ENCODE results near the gene NBEAL2. TPM values are rescaled to one million over a fixed set of nuclear protein-coding genes. Genes with fewer than 3 reads are reported as not detected.
A peak's percentile ranks its signal among the peaks of the same experiment; 100 is the strongest.

The NBEAL2 gene
- total RNA-seq, 1 donor from 2014 or later, result 14.8 TPM

- H3K36me3 ChIP-seq (ENCODE audit: insufficient read depth, low read length), result no peaks in the 10 kb centered on the region
- H3K9me3 ChIP-seq (ENCODE audit: insufficient read depth, low read depth, low read length), result no peaks in the 10 kb centered on the region
- H3K36me3 Mint-ChIP-seq (ENCODE audit: low read depth, unreplicated experiment), result peaks cover 11% of the 10 kb centered on the region
- H3K27ac Mint-ChIP-seq (ENCODE audit: unreplicated experiment), result no peak overlapping the region
- H3K9me3 Mint-ChIP-seq (ENCODE audit: unreplicated experiment), result peaks cover 2% of the 10 kb centered on the region
- H3K4me2 ChIP-seq (ENCODE audit: low read length), result no peak overlapping the region
- no peak overlapping the region for H3K9ac ChIP-seq (ENCODE audit: low read length)
- no peak for FAIRE-seq
- no peaks in the 10 kb centered on the region for H4K20me1 ChIP-seq (ENCODE audit: insufficient read depth, low read length)
- H3K27ac ChIP-seq (ENCODE audit: low read depth, low read length), result no peak overlapping the region
- H2AFZ ChIP-seq (ENCODE audit: low read depth, low read length), result no peak overlapping the region
- H3K27me3 ChIP-seq (ENCODE audit: insufficient read depth, low read length), result no peaks in the 10 kb centered on the region
- no peaks in the 10 kb centered on the region for H3K79me2 ChIP-seq (ENCODE audit: insufficient read depth, low read length)
- no peak overlapping the region for H3K4me3 ChIP-seq (ENCODE audit: insufficient read depth, low read depth, low read length)
- DNase-seq (ENCODE audit: low read depth), result no peak
- TF ChIP-seq EZH2 (IDR thresholded peaks at IDR 0.05; ENCODE audit: insufficient read depth, low read length), result no peak
- no peak for TF ChIP-seq CTCF (IDR thresholded peaks at IDR 0.05; ENCODE audit: insufficient read depth, low read depth, low read length)
- H3K4me1 Mint-ChIP-seq (ENCODE audit: low read depth, unreplicated experiment), result no peaks in the 10 kb centered on the region
- peaks cover 4% of the 10 kb centered on the region for H3K4me1 ChIP-seq (ENCODE audit: insufficient read depth, low read length)
- peaks cover 7% of the 10 kb centered on the region for H3K27me3 Mint-ChIP-seq (ENCODE audit: low read depth, unreplicated experiment)
- no peak overlapping the region for H3K4me3 Mint-ChIP-seq (ENCODE audit: unreplicated experiment)
Measured at GRCh38 chr3:46987319-46987742, 7.9 kb downstream of the NBEAL2 start.

- H3K27ac ChIP-seq (ENCODE audit: low read depth, low read length), result no peak overlapping the region
- FAIRE-seq (no peak), DNase-seq (ENCODE audit: low read depth) (no peak)
- peaks cover 2% of the 10 kb centered on the region for H3K9me3 Mint-ChIP-seq (ENCODE audit: unreplicated experiment)
- H3K36me3 Mint-ChIP-seq (ENCODE audit: low read depth, unreplicated experiment), result peaks cover 9% of the 10 kb centered on the region
- H3K9me3 ChIP-seq (ENCODE audit: insufficient read depth, low read depth, low read length), result no peaks in the 10 kb centered on the region
- TF ChIP-seq CTCF (IDR thresholded peaks at IDR 0.05; ENCODE audit: insufficient read depth, low read depth, low read length), result no peak
- H4K20me1 ChIP-seq (ENCODE audit: insufficient read depth, low read length), result no peaks in the 10 kb centered on the region
- H3K79me2 ChIP-seq (ENCODE audit: insufficient read depth, low read length), result no peaks in the 10 kb centered on the region
- H3K27ac Mint-ChIP-seq (ENCODE audit: unreplicated experiment), result no peak overlapping the region
- H3K4me3 Mint-ChIP-seq (ENCODE audit: unreplicated experiment), result no peak overlapping the region
- peak overlapping the region; percentile 52 for H2AFZ ChIP-seq (ENCODE audit: low read depth, low read length)
- H3K4me1 Mint-ChIP-seq (ENCODE audit: low read depth, unreplicated experiment), result no peaks in the 10 kb centered on the region
- no peak overlapping the region for H3K4me3 ChIP-seq (ENCODE audit: insufficient read depth, low read depth, low read length)
- H3K36me3 ChIP-seq (ENCODE audit: insufficient read depth, low read length), result no peaks in the 10 kb centered on the region
- H3K4me2 ChIP-seq (ENCODE audit: low read length), result peak overlapping the region; percentile 22
- H3K4me1 ChIP-seq (ENCODE audit: insufficient read depth, low read length), result peaks cover 4% of the 10 kb centered on the region
- H3K27me3 Mint-ChIP-seq (ENCODE audit: low read depth, unreplicated experiment), result peaks cover 4% of the 10 kb centered on the region
- H3K27me3 ChIP-seq (ENCODE audit: insufficient read depth, low read length), result no peaks in the 10 kb centered on the region
- no peak overlapping the region for H3K9ac ChIP-seq (ENCODE audit: low read length)
Measured at GRCh38 chr3:46987743-46988401, 8.4 kb downstream of the NBEAL2 start.

GRCh38 chr3:46988616-46989015 is 9.2 kb downstream of the NBEAL2 start:
- H3K27ac ChIP-seq (ENCODE audit: low read depth, low read length), result no peak overlapping the region

More at GRCh38 chr3:46988616-46989015, 9.2 kb downstream of the NBEAL2 start:
- FAIRE-seq, result no peak
- no peaks in the 10 kb centered on the region for H3K36me3 ChIP-seq (ENCODE audit: insufficient read depth, low read length)
- H3K9me3 Mint-ChIP-seq (ENCODE audit: unreplicated experiment), result peaks cover 2% of the 10 kb centered on the region
- TF ChIP-seq CTCF (IDR thresholded peaks at IDR 0.05; ENCODE audit: insufficient read depth, low read depth, low read length) (no peak), EZH2 (IDR thresholded peaks at IDR 0.05; ENCODE audit: insufficient read depth, low read length) (no peak)
- H3K4me2 ChIP-seq (ENCODE audit: low read length), result no peak overlapping the region
- no peaks in the 10 kb centered on the region for H3K27me3 ChIP-seq (ENCODE audit: insufficient read depth, low read length)
- H3K79me2 ChIP-seq (ENCODE audit: insufficient read depth, low read length), result no peaks in the 10 kb centered on the region
- no peak for DNase-seq (ENCODE audit: low read depth)
- H3K27me3 Mint-ChIP-seq (ENCODE audit: low read depth, unreplicated experiment), result peaks cover 4% of the 10 kb centered on the region
- no peak overlapping the region for H3K27ac Mint-ChIP-seq (ENCODE audit: unreplicated experiment)
- no peak overlapping the region for H3K9ac ChIP-seq (ENCODE audit: low read length)
- no peaks in the 10 kb centered on the region for H4K20me1 ChIP-seq (ENCODE audit: insufficient read depth, low read length)
- H2AFZ ChIP-seq (ENCODE audit: low read depth, low read length), result no peak overlapping the region
- no peaks in the 10 kb centered on the region for H3K4me1 Mint-ChIP-seq (ENCODE audit: low read depth, unreplicated experiment)
- no peaks in the 10 kb centered on the region for H3K9me3 ChIP-seq (ENCODE audit: insufficient read depth, low read depth, low read length)
- no peak overlapping the region for H3K4me3 ChIP-seq (ENCODE audit: insufficient read depth, low read depth, low read length)
- peaks cover 4% of the 10 kb centered on the region for H3K4me1 ChIP-seq (ENCODE audit: insufficient read depth, low read length)
- H3K36me3 Mint-ChIP-seq (ENCODE audit: low read depth, unreplicated experiment), result peaks cover 9% of the 10 kb centered on the region
- no peak overlapping the region for H3K4me3 Mint-ChIP-seq (ENCODE audit: unreplicated experiment)

Data from astrocyte (in vitro differentiated cells and primary cell).